AG09309 (cell line): ENCODE results near the gene SH2D3C.

Experiments used
- DNase-seq: peaks from one replicate; pipeline ENCODE4 v3.0.0-alpha.2; 2010; ENCODE audit warnings: low read depth
- H3K4me3 ChIP-seq: 2 replicates; pipeline ENCODE4 v1.5.1; 2011; ENCODE audit warnings: mild to moderate bottlenecking, low read depth, low read length, moderate library complexity; ENCODE audit not compliant: control insufficient read depth
- CTCF ChIP-seq: IDR thresholded peaks from 2 replicates; pipeline ENCODE4 v1.5.1; 2011; ENCODE audit warnings: mild to moderate bottlenecking, low read depth, low read length, inconsistent platforms; ENCODE audit not compliant: insufficient read depth, control insufficient read depth; ENCODE audit errors: missing control alignments

Gene SH2D3C

DNA sequence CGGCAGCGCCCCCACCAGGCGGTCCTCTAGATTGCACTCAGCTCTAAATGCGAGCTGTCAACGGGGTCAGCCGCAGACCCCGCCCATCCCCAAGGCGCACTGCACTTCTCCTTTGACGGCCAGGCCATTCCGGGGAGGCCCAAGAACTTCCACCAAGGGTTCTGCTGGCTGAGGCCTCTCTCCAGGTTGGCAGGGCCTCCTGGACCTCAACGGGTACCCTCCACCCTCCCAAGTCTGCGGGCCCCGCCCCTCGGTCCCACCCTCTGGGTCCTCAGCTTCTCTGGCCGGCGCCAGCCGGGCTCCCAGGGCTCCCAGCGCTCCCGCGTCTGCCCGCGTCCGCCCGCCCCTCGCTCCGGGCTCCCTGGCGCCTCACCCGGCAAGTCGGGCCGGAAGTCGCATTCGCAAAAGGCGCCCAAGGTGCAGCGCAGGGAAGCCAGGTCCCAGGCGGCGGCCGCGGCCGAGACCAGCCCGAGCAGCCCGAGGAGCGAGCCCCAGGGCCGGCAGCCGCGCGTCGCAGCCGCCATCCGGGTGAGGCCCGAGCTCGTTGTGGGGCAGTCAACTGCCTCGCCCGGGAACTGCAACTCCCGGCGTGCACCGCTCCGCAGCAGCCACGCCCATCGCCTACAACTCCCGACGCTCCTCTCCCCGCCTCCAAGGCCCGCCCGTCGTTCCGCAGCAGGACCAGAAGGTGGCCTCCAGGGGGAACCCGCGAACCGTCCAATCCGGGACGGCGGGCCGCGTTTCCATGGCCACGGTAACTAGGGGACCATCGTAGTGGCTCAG, 43.5 kb downstream of the SH2D3C start, which contains the start of gene TOR2A:
TOR2A (minus strand) TSS at position 548 of the 783 bp plus-strand sequence; CDS start at position 524, 24 bp downstream.
- peak; percentile 82 for DNase-seq
- peak within 1 kb of the TSS; percentile 83 for H3K4me3 ChIP-seq
- peak; percentile 96 for TF ChIP-seq CTCF

DNA sequence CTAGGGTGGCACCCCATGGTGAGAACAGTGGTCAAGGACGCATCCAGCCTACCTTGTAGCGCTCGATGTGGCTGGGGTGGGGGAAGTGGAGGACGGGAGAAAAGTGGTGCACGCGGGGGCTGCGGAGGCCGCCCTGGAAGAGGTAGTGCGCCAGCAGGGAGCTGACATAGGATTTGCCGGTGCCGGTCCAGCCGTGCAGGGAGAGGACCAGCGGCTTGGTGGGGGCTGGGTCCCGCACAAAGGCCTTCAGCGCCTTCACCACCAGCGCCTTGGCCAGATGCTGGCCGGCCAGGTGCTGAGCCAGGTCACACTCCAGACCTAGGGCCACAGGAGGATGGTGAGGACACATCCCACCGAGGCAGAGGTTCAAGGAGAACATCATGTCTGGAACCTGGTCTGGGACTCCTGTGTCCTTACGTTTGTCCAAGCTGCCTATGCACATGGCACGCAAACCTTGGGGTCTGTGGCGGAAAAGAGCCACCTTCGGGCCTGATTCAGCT, 44.2 kb downstream of the SH2D3C start:
- no peak for TF ChIP-seq CTCF
- DNase-seq: no peak
- peak overlapping the region; percentile 83 for H3K4me3 ChIP-seq

- no peak for DNase-seq
- TF ChIP-seq CTCF: no peak
- no peak overlapping the region for H3K4me3 ChIP-seq
These were observed 44.9 kb downstream of the SH2D3C start for GRCh38 chr9:127733614-127734013.

GRCh38 chr9:127732444-127732843, 46.0 kb downstream of the SH2D3C start:
- no peak for TF ChIP-seq CTCF
- DNase-seq: no peak
- H3K4me3 ChIP-seq: no peak overlapping the region

DNA sequence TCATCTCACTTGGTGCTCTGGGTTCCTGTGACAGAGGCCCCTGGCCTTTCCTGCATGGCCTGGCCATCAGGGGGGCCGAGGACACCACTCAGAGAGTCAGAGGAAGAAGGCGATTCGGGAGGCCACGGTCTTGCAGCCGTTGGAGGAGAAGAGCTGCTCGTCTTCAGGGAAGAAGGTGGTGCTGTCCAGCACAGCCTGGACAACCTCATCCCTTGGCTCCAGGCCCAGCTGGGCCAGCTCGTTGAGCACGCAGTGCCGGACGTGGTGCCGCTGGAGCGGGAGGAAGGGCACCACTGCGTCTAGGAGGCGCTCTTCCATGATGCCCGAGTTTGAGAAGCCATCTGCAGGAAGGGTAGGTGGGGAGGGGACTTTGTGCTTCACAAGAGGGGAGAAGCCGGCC, 46.5 kb downstream of the SH2D3C start:
- no peak for DNase-seq
- no peak overlapping the region for H3K4me3 ChIP-seq
- no peak for TF ChIP-seq CTCF

GRCh38 chr9:127730799-127731410, 47.6 kb downstream of the SH2D3C start:
- no peak for DNase-seq
- TF ChIP-seq CTCF: no peak
- H3K4me3 ChIP-seq: no peak overlapping the region
